Activated CD8-positive, alpha-beta T cell treated with anti-CD3 and anti-CD28 coated beads for 36 hours (primary cell): ENCODE results near the gene EFHC1. TPM values are rescaled to one million over a fixed set of nuclear protein-coding genes. Genes with fewer than 3 reads are reported as not detected.

Experiments used
- ATAC-seq: fragments of 200-7000 bp; cut with Tn5 transposase; one replicate; pipeline ENCODE4 v1.10.0; 2021; ENCODE audit warnings: mild to moderate bottlenecking, moderate library complexity
- CTCF ChIA-PET: fragments of 350-600 bp; sonication (Branson Sonifier 250); formaldehyde crosslinking; loops from one replicate; lab custom pipeline; 2021; ENCODE audit warnings: antibody characterized with exemption; lab: Charles Lee
- POLR2A ChIA-PET: fragments of 350-600 bp; sonication (Branson Sonifier 250); formaldehyde crosslinking; loops from one replicate; lab custom pipeline; 2021; ENCODE audit warnings: antibody characterized with exemption; lab: Charles Lee
- DNase-seq: peaks from one replicate; pipeline ENCODE4 v3.0.0-alpha.2; 2020
- H3K27ac Mint-ChIP-seq: one replicate; pipeline ENCODE4 v1.8.0; 2021; ENCODE audit warnings: mild to moderate bottlenecking, mixed read lengths
- H3K27me3 Mint-ChIP-seq: one replicate; pipeline ENCODE4 v1.8.0; 2021; ENCODE audit warnings: mixed read lengths
- H3K36me3 Mint-ChIP-seq: one replicate; pipeline ENCODE4 v1.8.0; 2021; ENCODE audit warnings: low read depth, mixed read lengths
- H3K4me1 Mint-ChIP-seq: one replicate; pipeline ENCODE4 v1.8.0; 2021; ENCODE audit warnings: low read depth, mixed read lengths
- H3K4me3 Mint-ChIP-seq: one replicate; pipeline ENCODE4 v1.8.0; 2021; ENCODE audit warnings: mild to moderate bottlenecking, moderate library complexity, mixed read lengths
- H3K9me3 Mint-ChIP-seq: one replicate; pipeline ENCODE4 v1.8.0; 2021; ENCODE audit warnings: mixed read lengths
- intact Hi-C: fragments of 100-400 bp; cut with micrococcal nuclease; formaldehyde crosslinking; loops from one replicate; pipeline ENCODE4 v1.10.0; 2022
- total RNA-seq, 2 experiments: library from RNA; stranded (reverse); gene quantifications; one replicate each; pipeline ENCODE4 v1.2.3, GENCODE V29; 2021
- TF ChIP-seq, protein P1 (sequence below): fragments of 200-600 bp; IDR thresholded peaks from one replicate; pipeline ENCODE4 v1.8.0; 2022; ENCODE audit warnings: antibody characterized with exemption, mild to moderate bottlenecking

Gene EFHC1
- total RNA-seq, 2 experiments from 2014 or later: 1.9 to 2.1 TPM

DNA sequence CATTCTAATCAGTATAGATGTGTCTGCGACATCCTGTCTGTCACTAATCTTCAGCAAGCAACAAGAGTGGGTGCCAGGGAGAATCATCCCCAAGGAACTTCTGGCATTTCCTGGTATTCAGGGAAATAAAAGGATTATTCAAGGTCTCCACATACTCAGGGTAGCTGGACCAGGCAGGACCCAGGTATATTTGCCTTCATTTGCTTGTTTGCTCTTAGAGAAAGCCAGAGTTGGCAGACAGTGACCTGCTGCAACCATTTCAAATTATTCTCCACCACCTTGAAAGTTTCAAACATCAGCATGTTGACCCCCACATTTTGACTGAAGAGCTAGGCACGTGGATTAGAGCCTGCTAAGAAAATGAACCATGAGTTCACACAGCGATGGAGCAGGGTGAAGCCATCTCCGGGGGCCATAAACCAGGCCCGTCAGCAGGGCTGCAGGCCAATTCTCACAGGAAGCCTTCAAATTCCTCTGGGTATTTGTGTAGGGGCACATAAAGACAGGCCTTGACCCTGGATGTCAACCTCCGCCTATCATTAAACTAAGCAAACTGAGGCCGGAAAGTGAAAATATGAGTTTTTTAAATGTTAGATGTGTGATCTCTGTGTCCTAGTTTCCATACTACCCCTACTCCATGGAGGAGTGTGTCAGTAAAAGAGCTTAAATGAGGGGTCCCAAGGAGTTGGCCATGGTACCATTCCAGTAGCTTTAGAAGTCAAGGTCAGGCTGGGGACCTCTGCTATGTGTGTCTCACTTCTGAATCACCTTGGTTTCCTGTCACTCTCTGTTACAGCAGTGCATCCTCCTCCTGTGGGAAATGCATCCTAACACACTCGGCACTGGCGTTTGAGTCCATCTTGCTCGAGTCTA lies 123.8 kb downstream of the EFHC1 start:
- POLR2A ChIA-PET: interaction anchor here (0.9 kb wide), 1 partner anchor 8 kb away, joined by 4 read pairs; no protein-coding TSS in a partner anchor
- DNase-seq: no peak
- ATAC-seq: no peak
- CTCF ChIA-PET: no interaction called here
- intact Hi-C loops: no loop called here
- H3K27me3 Mint-ChIP-seq: no peaks in the 10 kb centered on the region
- no peak overlapping the region for H3K27ac Mint-ChIP-seq
- no peaks in the 10 kb centered on the region for H3K36me3 Mint-ChIP-seq
- TF ChIP-seq, protein P1, sequence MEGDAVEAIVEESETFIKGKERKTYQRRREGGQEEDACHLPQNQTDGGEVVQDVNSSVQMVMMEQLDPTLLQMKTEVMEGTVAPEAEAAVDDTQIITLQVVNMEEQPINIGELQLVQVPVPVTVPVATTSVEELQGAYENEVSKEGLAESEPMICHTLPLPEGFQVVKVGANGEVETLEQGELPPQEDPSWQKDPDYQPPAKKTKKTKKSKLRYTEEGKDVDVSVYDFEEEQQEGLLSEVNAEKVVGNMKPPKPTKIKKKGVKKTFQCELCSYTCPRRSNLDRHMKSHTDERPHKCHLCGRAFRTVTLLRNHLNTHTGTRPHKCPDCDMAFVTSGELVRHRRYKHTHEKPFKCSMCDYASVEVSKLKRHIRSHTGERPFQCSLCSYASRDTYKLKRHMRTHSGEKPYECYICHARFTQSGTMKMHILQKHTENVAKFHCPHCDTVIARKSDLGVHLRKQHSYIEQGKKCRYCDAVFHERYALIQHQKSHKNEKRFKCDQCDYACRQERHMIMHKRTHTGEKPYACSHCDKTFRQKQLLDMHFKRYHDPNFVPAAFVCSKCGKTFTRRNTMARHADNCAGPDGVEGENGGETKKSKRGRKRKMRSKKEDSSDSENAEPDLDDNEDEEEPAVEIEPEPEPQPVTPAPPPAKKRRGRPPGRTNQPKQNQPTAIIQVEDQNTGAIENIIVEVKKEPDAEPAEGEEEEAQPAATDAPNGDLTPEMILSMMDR: no peak
- H3K9me3 Mint-ChIP-seq: no peaks in the 10 kb centered on the region
- H3K4me1 Mint-ChIP-seq: peaks cover 2% of the 10 kb centered on the region
- H3K4me3 Mint-ChIP-seq: no peak overlapping the region

DNA sequence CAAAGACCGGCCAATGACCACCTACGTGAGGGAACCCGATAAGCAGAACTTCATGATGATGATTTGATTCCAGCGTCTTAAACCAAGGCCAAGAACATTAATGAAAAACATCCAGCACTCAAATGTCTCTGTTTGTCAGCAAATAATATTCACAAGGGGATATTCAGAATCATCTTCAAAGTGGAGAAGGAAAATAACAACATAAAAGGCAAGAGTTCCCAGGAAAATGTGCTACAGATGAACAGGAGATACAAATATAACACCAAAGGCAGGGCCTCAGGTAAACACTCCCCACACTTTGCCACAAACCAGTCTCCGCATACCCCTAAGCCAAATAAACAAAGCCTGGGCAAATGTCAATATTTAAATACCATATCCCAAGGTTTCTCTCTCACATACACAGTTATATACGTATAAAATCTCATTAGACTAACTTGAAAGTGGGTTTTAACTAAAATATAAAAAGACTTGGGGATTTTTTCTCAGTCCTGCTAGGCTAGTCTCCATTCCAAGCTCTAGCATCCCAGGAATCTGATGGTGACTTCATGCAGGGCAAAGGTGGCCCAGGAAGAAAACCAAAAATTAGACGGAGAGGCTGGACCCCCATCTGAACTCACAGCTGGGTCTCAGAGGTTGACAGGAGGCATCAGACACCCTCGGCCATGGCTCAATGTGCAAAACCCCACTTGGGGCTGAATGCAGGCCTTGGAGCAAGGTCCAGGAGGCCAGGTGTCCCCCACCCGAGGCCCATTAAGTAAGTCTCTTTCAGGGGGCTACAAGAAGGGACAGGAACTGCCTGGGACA lies 124.7 kb downstream of the EFHC1 start:
- CTCF ChIA-PET: interaction anchor here (1.2 kb wide), 1 partner anchor 31 kb away, joined by 3 read pairs; no protein-coding TSS in a partner anchor

DNA sequence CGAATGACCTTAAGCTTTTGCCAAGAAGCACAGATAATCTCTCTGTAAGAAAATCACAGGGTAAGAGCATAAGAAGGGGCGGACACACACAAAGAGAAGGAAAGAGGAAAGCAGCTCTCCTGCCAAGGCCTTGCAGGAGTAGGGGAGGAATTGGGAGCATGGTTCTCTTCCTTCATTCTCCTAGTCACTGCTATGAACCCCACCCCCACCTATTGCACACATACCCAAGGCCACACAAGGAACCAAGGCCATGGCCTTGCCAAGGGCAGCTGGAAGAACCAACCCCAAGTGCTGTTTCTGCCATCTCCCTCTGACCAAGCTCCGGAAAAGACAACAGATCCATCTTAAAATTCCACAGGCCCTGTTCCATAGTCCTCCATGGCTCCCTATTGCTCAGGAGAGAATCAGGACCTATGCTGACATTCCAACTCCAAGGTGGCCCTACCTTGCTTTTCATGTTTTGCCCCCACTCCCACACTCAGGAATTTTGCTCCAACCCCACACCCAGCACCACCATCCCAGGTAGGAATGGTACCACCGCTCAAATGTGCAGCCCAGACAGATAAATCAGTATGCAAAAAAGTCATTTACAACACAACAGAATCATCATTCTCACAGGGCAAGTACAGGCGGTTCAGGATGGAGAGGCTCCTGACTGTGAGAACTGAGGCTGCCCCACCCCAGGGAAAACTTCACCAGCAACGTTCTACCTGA lies 125.4 kb downstream of the EFHC1 start:
- H3K4me1 Mint-ChIP-seq: peaks cover 5% of the 10 kb centered on the region
- TF ChIP-seq, protein P1: no peak
- H3K9me3 Mint-ChIP-seq: no peaks in the 10 kb centered on the region
- no peak overlapping the region for H3K4me3 Mint-ChIP-seq
- CTCF ChIA-PET: interaction anchor here (0.6 to 1.2 kb wide), 2 partner anchors 30 to 407 kb away, joined by 3 read pairs; no protein-coding TSS in a partner anchor
- ATAC-seq (no peak), DNase-seq (no peak)
- no peaks in the 10 kb centered on the region for H3K36me3 Mint-ChIP-seq
- POLR2A ChIA-PET: no interaction called here
- H3K27ac Mint-ChIP-seq: no peak overlapping the region
- intact Hi-C loops: no loop called here
- no peaks in the 10 kb centered on the region for H3K27me3 Mint-ChIP-seq

More for the DNA sequence above, 124.7 kb downstream of the EFHC1 start:
- TF ChIP-seq, protein P1: no peak
- Mint-ChIP-seq H3K36me3 (no peaks in the 10 kb centered on the region), H3K27ac (no peak overlapping the region), H3K27me3 (no peaks in the 10 kb centered on the region), H3K4me1 (peaks cover 2% of the 10 kb centered on the region), H3K9me3 (no peaks in the 10 kb centered on the region), H3K4me3 (no peak overlapping the region)
- intact Hi-C loops: no loop called here
- POLR2A ChIA-PET: no interaction called here
- ATAC-seq (no peak), DNase-seq (no peak)

DNA sequence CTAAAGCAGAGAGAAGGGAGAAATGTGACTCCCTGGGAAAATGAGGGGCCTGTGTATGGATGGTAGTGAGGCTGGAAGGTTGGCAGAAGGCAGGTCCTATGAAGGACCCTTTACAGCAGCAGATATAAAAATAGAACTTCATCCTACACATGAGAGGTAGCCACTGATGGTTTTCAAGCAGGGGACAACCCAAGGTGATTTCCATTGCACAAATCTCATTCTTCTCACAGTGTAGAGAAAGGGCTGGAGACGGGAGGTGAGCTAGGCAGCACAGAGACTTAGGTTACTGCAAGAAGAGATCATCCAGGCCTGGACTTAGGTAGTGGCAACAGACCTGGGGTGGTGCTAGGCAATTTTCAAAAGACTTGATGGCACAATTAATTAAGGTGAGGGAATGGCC lies 126.0 kb downstream of the EFHC1 start:
- Mint-ChIP-seq H3K4me1 (peaks cover 5% of the 10 kb centered on the region), H3K27me3 (no peaks in the 10 kb centered on the region), H3K4me3 (no peak overlapping the region), H3K36me3 (no peaks in the 10 kb centered on the region), H3K9me3 (no peaks in the 10 kb centered on the region), H3K27ac (no peak overlapping the region)
- TF ChIP-seq, protein P1: no peak
- CTCF ChIA-PET: interaction anchor here (0.6 to 1.2 kb wide), 2 partner anchors 29 to 406 kb away, joined by 3 read pairs; no protein-coding TSS in a partner anchor
- intact Hi-C loops: no loop called here
- POLR2A ChIA-PET: no interaction called here
- no peak for DNase-seq
- ATAC-seq: no peak
